ENCODE data around the gene ERBB3.

DNA sequence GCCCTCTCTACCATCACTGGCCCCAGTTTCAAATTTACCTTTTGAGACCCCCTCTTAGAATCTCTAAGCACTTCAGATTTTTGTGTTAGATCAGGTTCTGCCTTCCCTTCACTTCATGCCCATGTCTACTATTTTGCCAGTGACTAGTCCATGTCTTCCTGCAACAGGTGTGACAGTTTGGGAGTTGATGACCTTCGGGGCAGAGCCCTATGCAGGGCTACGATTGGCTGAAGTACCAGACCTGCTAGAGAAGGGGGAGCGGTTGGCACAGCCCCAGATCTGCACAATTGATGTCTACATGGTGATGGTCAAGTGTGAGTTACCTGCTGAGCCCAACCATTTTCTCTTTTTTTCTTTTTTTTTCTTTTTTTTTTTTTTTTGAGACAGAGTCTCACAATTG lies 18.6 kb downstream of the ERBB3 start:
- TF ChIP-seq PHF8 (conservative IDR thresholded peaks at IDR 0.05; ENCODE audit: low read depth, low read length) (no peak), RXRA (IDR thresholded peaks at IDR 0.05; ENCODE audit: insufficient read depth, low read depth, low read length) (no peak), RAD21 (IDR thresholded peaks at IDR 0.05 in 1 of 2, conservative IDR thresholded peaks at IDR 0.05 in 1 of 2; ENCODE audit: low read depth in 2 of 2, low read length in 2 of 2) (no peak), SP2 (IDR thresholded peaks at IDR 0.05; ENCODE audit: low read length) (no peak), TAF7 (optimal IDR thresholded peaks at IDR 0.05; ENCODE audit: borderline replicate concordance, low read depth, low read length) (no peak)

Data from H1 (cell line).